ENCODE measurements around the gene PCBP3.
"Not testable (repeated sequence)": the region's sequence is repeated elsewhere in the genome, so short reads cannot be mapped to it uniquely, and the experiment has no call there.

Gene PCBP3

GRCh38 chr21:45636459-45636858 is 7.1 kb upstream of the PCBP3 start:
- no peak for DNase-seq

GRCh38 chr21:45636951-45637646 is 6.4 kb upstream of the PCBP3 start:
- no peak for DNase-seq

DNA sequence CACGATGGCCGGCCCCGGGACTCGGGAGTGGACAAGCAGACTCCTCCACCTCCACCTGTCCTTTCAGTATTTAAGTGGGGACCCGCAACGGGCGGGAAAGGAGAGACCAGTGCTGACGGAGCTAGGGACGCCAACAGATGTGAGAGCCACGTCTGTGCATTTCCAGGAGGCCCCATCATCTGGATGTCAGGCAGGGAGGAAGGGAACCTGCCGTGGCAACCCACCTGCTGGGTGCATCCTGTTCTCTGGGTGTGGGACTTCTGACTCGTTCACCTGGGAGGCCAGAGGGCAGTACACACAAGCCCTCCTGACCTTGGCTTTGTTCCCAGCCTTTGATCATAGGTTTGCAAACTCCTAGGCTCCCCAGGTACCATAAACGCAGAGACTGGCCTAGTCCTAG is 5.6 kb upstream of the PCBP3 start:
- DNase-seq = no peak

DNA sequence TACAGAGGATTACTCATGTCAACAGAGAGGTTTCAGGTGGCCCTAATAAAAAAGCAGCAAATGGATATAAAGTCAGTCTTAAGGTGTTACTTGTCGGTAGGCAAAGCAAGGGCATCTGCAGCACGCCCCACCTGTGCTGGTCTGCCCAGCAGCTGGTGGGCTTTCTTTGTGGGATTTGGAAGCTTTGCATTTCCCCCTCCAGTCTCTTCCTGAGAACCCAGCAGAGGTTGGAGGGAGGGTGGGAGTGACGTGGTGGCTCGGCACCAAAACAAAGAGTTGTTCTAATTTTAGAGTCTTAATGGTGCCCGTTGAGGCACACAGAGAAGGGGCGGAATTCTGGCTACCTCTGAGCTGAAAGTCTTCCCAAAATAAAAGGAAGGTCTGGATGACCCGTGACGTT is 4.8 kb upstream of the PCBP3 start:
- no peak for DNase-seq

- no peak for DNase-seq
Measured at GRCh38 chr21:45639206-45640000, 4.1 kb upstream of the PCBP3 start.

GRCh38 chr21:45640001-45640887 is 3.3 kb upstream of the PCBP3 start:
- no peak for DNase-seq

DNA sequence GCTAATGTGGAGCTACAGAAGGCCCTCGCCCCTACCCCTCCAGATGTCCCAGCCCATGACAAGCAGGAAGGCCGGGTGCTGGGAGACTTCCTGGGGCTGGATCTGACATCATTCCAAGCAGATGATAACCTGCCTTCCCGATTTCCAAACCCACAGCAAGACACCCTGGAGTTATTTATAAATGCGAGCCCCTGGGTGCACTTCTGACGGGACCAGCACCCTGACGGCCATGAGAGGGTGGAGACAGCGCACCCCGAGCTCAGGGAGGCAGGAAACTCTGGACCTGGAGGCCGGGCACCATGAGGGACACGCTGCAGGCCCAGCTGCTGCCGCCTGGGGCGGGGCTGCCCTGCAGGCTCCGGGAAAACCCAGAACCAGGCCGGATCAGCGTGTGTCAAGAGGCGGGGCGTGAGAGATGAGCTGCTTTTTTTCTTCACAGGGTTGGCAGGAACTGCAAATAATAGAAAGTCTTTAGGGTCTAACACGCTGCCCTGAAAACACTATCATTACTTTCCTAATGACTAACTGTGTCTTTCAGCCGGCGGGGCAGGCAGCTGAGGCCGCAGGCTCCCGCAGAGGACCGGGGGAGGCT is 2.5 kb upstream of the PCBP3 start:
- no peak for DNase-seq

DNA sequence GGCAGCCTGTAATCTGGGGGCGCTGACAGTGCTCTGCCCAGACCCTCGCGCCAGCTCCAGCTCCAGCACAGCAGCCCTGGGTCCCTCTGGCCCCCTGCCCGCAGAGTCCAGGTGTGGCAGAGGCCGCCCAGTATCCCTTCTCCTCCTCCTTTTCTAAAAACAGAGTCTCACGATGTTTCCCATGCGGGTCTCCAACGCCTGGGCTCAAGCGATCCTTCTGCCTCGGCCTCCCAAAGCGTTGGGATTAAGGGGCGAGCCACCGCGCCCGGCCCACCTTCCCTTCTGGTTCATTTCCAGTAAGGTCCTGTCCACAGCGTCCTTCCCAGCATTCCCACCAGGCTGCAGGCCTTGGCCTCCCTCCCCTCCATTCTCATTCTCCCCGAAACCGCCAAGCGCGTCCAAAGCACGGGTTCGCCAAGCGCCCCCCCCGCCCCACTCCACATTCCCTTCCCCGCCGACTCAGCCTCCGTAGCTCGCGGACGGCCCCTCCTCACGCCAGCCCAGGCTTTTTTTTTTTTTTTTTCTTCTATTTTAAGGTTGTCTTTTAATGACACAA is 2.0 kb upstream of the PCBP3 start:
- no peak for DNase-seq

DNA sequence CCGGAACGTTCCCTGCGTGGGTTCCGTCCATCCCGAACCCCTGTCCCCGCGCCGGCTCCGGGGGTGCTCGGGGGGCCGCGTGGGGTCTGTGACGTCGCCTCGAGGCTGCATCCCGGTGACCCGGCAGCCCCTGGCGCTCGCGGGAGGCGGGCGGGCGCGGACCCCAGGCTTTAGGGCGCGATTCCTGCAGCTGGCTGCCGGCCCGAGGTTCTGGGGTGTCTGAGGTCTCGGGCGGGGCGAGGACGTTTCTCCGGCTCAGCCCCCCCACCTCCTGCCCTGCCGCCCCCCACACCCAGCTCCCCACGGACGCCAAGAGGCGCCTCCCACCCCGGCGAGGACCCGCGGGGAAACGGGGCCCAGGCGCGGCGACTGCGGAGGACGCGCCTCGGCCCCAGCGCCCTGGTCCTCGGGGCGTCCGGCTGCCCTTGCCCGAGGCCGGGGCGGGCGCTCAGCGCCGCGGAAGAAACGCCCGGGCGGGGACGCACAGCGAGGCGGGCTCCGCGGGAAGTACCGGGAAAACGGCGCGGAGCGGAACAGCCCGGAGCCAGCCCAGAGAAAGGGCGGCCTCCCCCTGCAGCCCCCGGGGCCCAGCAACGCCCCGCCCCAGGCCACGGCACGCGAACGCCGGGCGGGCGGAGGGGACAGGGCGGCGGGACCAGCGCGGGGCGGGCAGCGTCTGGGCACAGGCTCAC is 1.3 kb upstream of the PCBP3 start:
- DNase-seq = no peak

- DNase-seq = no peak
Measured at GRCh38 chr21:45644041-45644906, 749 bp downstream of the PCBP3 start.

- DNase-seq = no peak
Measured at GRCh38 chr21:45651921-45652320, 8.4 kb downstream of the PCBP3 start.

DNA sequence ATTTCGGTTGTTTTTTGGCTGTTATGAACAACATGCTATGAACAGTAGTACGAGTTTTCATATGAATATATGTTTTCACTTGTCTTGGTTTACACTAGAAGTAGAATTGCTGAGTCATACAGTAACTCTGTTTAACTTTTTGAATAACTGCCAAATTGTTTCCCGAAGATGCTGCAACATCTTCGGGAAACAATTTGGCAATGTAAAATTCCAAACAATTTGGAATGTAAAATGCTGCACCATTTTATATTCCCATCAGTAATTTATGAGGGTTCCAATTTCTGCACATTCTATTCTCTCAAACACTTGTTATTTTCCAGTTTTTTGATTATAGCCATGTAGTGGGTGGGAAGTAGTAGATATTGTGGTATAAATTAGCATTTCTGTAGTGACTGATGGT is 11.6 kb downstream of the PCBP3 start:
- no peak for DNase-seq

GRCh38 chr21:45656114-45656513 is 12.6 kb downstream of the PCBP3 start:
- DNase-seq = not testable (repeated sequence)

DNA sequence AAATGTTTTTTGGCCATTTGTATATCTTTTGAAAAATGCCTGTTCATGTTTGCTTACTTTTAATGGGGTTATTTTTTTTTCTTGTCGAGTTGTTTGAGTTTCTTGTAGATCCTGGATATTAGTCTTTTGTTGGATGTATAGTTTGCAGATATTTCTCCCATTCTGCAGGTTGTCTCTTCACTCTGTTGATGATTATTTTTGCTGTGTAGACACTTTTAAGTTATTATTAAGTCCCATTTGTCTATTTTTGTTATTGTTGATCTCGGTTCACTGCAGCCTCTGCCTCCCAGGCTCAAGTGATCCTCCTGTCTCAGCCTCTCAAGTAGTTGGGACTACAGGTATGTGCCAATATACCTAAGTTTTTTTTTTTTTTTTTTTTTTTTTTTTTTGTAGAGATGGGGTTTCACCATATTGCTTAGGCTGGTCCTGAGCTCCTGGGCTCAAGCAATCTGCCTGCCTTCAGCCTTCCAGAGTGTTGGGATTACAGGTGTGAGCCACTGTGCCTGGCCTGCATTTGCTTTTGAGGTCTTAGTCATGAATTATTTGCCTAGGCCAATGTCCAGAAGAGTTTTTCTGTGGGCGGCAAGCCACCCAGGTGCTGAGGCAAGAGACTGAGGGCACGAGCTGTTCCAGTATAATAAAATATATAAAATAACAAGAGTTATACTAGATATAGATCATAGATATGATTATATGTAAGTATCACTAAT is 18.5 kb downstream of the PCBP3 start:
- DNase-seq = not testable (repeated sequence)

GRCh38 chr21:45662623-45663245 is 19.2 kb downstream of the PCBP3 start:
- DNase-seq = not testable (repeated sequence)

GRCh38 chr21:45669382-45669781 is 25.9 kb downstream of the PCBP3 start:
- no peak for DNase-seq

DNA sequence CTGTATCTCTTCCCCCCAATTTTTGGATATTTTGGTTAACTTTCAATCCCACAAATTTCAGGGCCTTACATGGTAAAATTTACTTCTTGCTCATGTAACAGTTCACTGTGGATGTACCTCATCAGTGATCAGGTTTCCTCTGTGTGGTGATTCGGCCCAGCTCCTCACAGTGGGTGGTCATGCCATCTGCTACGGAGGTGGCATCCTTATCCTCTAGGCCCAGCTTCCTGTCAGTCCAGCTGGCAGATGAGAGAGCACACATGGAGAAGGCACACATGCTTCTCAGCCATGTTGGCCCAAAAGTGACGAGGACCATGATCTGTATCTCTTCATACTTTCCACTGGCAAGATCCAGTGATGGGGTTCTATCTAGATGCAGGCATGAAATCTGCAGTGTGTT is 27.2 kb downstream of the PCBP3 start:
- no peak for DNase-seq

GRCh38 chr21:45678790-45679189 is 35.3 kb downstream of the PCBP3 start:
- not testable (repeated sequence) for DNase-seq

GRCh38 chr21:45680215-45680614 is 36.7 kb downstream of the PCBP3 start:
- DNase-seq = no peak

- DNase-seq = no peak
Measured at GRCh38 chr21:45695086-45695485, 51.6 kb downstream of the PCBP3 start.
